BJ (cell line): ENCODE measurements around the gene FZD7. TPM values are rescaled to one million over a fixed set of nuclear protein-coding genes. Genes with fewer than 3 reads are reported as not detected.

Source experiments
- CTCF ChIA-PET: fragments of 350-600 bp; formaldehyde crosslinking; extraction: SDS; loops from one replicate; lab custom pipeline; 2021; ENCODE audit warnings: antibody characterized with exemption, inconsistent platforms; lab: Yijun Ruan, JAX
- POLR2A ChIA-PET: fragments of 300-600 bp; sonication (Branson Sonifier 250); formaldehyde crosslinking; extraction: SDS; loops from one replicate; lab custom pipeline; 2021; ENCODE audit warnings: antibody characterized with exemption; lab: Charles Lee
- DNase-seq: peaks from one replicate; pipeline ENCODE4 v3.0.0-alpha.2; 2011; ENCODE audit warnings: low read depth
- H3K27me3 ChIP-seq: 2 replicates; pipeline ENCODE4 v1.6.0; 2011; ENCODE audit warnings: low read length; ENCODE audit not compliant: control insufficient read depth, insufficient read depth
- H3K36me3 ChIP-seq: 2 replicates; pipeline ENCODE4 v1.5.1; 2011; ENCODE audit warnings: low read length; ENCODE audit not compliant: control insufficient read depth, insufficient read depth
- H3K4me3 ChIP-seq: 2 replicates; pipeline ENCODE4 v1.5.1; 2011; ENCODE audit warnings: low read depth, mild to moderate bottlenecking, control low read depth, low read length
- polyA plus RNA-seq: library from polyadenylated mRNA; depleted of rRNA; stranded (reverse); fragments of >200 nt; gene quantifications from 2 replicates; pipeline ENCODE4 v1.2.3, GENCODE V29; 2011
- TF ChIP-seq, protein P1 (sequence below): IDR thresholded peaks from 2 replicates; pipeline ENCODE4 v1.5.1; 2011; ENCODE audit warnings: low read depth, mild to moderate bottlenecking, control low read depth, inconsistent platforms, low read length, moderate library complexity; ENCODE audit not compliant: insufficient read depth

Gene FZD7
- polyA plus RNA-seq, 1 experiment, result 42.6 TPM

DNA sequence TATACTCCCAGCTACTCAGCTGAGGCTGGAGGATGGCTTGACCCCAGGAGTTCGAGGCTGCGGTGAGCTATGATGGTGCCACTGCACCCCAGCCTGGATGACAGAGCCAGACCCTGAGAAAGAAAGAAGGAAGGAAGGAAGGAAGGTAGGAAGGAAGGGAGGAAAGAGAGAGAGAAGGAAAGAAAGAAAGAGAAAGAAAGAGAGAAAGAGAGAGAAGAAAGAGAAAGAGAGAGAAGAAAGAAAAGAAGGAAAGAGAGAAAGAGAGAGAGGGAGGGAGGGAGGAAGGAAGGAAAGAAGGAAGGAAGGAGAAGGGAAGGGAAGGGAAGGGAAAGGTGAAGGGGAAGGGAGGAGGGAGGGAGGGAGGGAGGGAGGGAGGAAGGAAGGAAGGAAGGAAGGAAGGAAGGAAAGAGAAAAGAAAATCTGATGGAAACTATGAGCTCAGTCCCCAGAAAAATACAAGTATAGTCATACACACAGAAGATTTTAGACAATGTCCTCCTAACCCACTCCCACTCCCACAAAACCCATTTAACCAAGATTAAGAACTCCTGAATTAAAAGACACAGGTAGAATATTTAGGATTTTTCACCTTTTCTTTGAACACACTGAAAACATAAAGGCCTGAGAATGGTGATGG lies 15.6 kb downstream of the FZD7 start:
- H3K36me3 ChIP-seq, result no peaks in the 10 kb centered on the region
- TF ChIP-seq, protein P1, sequence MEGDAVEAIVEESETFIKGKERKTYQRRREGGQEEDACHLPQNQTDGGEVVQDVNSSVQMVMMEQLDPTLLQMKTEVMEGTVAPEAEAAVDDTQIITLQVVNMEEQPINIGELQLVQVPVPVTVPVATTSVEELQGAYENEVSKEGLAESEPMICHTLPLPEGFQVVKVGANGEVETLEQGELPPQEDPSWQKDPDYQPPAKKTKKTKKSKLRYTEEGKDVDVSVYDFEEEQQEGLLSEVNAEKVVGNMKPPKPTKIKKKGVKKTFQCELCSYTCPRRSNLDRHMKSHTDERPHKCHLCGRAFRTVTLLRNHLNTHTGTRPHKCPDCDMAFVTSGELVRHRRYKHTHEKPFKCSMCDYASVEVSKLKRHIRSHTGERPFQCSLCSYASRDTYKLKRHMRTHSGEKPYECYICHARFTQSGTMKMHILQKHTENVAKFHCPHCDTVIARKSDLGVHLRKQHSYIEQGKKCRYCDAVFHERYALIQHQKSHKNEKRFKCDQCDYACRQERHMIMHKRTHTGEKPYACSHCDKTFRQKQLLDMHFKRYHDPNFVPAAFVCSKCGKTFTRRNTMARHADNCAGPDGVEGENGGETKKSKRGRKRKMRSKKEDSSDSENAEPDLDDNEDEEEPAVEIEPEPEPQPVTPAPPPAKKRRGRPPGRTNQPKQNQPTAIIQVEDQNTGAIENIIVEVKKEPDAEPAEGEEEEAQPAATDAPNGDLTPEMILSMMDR, result no peak
- ChIA-PET CTCF (no interaction called here), POLR2A (no interaction called here)
- H3K27me3 ChIP-seq, result no peaks in the 10 kb centered on the region
- no peak for DNase-seq
- no peak overlapping the region for H3K4me3 ChIP-seq

DNA sequence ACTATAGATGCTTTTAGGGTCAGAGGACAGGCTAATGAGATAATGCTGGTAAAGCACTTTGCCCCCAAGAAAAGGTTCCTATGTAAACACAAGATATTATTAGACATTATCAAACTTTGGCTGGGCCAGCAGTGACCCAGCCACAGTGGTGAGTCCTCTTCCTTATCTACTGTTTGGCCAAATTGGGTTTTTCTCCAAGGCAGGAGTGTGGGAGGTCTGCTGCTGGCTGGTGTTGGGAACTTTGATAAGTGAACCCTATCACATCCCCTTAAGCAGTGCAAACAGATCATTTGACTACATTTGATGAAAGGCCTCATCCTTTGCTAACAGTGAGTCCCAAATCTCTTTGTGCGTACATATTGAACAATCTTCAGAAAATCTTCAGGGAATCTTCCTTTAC lies 16.2 kb downstream of the FZD7 start:
- Histone ChIP-seq H3K27me3 (no peaks in the 10 kb centered on the region), H3K4me3 (no peak overlapping the region), H3K36me3 (no peaks in the 10 kb centered on the region)
- POLR2A ChIA-PET, result interaction anchor here (0.5 kb wide), 1 partner anchor 64 kb away, joined by 7 read pairs; no protein-coding TSS in a partner anchor
- no peak for DNase-seq
- TF ChIP-seq, protein P1, result no peak
- CTCF ChIA-PET, result no interaction called here

DNA sequence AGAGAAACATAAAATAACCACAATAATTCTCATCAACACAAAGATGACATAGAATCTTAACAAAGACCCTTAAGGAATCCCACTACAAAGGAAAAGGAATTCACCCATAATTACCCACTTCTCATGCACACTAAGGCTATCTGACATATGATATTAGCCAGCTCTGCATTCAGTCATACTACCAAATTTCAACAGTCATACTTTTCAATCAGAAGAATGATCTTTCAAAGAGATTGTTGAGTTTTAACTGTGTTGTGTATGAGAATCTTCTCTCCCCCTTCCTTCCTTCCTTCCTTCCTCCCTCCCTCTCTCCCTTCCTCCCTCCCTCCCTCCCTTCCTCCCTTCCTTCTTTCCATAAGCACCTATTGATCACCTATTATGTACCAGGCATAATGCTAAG lies 17.0 kb downstream of the FZD7 start:
- CTCF ChIA-PET, result no interaction called here
- no peak for DNase-seq
- H3K4me3 ChIP-seq, result no peak overlapping the region

DNA sequence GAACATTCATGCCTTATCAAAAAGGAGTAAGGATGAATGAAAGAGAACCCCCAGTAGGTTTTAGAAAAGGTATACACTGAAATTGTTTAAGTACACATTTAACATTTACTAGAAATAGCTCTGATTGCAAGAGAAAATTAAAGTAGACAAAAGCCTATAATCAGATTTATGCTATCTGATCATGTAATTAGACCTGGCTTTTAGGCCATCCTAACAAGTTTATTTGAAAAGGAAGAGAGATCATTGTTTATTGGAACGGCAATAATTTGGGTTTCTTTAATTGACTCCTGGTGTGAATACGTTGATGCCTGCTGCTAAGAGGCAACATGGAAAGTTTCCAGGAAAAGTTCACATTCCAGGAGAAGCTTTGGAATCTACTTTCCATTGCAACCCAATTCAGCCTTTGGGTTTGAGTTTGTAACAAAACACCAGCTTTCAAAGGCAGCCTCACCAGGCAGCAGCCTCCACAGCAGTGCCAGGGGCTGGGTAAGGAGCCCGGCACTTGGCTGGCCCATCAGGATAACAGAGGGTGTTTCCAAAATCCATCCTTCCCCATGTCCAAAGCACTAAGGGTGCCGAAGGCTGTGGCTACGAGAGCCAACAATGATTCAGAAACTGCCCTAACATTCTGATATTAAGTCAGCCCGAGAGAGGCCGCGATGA lies 18.0 kb downstream of the FZD7 start:
- no peak for DNase-seq
- POLR2A ChIA-PET, result interaction anchor here (0.6 kb wide), 2 partner anchors 13 to 43 kb away, joined by 3 to 9 read pairs; no protein-coding TSS in a partner anchor
- Histone ChIP-seq H3K36me3 (no peaks in the 10 kb centered on the region), H3K4me3 (no peak overlapping the region), H3K27me3 (no peaks in the 10 kb centered on the region)
- TF ChIP-seq, protein P1, result no peak
- CTCF ChIA-PET, result interaction anchor here (0.6 to 0.9 kb wide), 3 partner anchors 12 to 126 kb away, joined by 3 read pairs; no protein-coding TSS in a partner anchor

More for the DNA sequence above, 17.0 kb downstream of the FZD7 start:
- TF ChIP-seq, protein P1, result no peak
- POLR2A ChIA-PET, result interaction anchor here (0.5 kb wide), 1 partner anchor 63 kb away, joined by 7 read pairs; no protein-coding TSS in a partner anchor
- no peaks in the 10 kb centered on the region for H3K27me3 ChIP-seq
- H3K36me3 ChIP-seq, result no peaks in the 10 kb centered on the region

DNA sequence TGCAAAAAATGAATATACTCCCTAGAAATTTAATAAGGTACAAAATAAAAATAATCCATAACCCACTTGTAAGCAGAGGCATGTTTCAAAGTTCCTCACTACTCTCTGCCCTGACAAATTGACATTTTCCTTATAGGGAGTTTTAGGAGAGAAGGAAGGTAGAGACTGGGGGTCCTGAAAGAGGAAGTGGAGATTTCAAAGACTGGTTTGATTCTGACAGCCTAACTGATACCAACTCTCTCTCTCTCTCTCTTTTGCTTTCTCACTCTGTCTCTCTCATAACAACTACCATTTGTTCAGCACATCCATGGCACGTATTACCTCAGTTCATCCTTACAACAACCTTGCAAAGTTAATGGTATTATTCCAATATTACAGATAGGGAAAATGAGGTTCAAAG lies 18.6 kb downstream of the FZD7 start:
- no peaks in the 10 kb centered on the region for H3K36me3 ChIP-seq
- ChIA-PET POLR2A (no interaction called here), CTCF (interaction anchor here (0.9 kb wide), 1 partner anchor 55 kb away, joined by 3 read pairs; no protein-coding TSS in a partner anchor)

More for the DNA sequence above, 18.6 kb downstream of the FZD7 start:
- Histone ChIP-seq H3K27me3 (no peaks in the 10 kb centered on the region), H3K4me3 (no peak overlapping the region)
- DNase-seq, result no peak
- TF ChIP-seq, protein P1, result no peak
